ENCODE measurements around the gene TCAP.

DNA sequence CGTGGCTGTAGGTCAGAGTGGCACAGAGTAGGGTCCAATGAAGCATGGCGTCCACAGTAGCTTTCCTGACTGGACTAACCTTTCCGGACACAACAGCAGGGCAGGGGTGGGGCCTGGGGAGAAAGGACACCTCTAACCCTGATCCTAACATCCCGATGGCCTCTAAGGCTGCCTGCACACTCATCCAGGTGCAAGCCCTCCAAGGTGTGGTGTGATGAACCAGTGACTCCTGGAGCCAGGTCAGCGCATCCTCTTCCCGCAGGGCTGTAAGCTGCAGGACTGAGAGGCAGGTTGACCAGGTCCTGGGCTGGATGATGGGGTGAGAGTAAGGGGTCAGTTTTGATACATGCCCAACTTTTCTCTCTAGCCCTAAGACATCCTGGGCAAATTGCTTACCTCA lies 31.6 kb downstream of the TCAP start:
- TF ChIP-seq, protein P1, sequence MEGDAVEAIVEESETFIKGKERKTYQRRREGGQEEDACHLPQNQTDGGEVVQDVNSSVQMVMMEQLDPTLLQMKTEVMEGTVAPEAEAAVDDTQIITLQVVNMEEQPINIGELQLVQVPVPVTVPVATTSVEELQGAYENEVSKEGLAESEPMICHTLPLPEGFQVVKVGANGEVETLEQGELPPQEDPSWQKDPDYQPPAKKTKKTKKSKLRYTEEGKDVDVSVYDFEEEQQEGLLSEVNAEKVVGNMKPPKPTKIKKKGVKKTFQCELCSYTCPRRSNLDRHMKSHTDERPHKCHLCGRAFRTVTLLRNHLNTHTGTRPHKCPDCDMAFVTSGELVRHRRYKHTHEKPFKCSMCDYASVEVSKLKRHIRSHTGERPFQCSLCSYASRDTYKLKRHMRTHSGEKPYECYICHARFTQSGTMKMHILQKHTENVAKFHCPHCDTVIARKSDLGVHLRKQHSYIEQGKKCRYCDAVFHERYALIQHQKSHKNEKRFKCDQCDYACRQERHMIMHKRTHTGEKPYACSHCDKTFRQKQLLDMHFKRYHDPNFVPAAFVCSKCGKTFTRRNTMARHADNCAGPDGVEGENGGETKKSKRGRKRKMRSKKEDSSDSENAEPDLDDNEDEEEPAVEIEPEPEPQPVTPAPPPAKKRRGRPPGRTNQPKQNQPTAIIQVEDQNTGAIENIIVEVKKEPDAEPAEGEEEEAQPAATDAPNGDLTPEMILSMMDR (conservative IDR thresholded peaks at IDR 0.05 in 1 of 2, IDR thresholded peaks at IDR 0.05 in 1 of 2; ENCODE audit: extremely low read depth in 1 of 2, insufficient read depth in 1 of 2, low read depth in 1 of 2, low read length in 2 of 2): no peak
- TF ChIP-seq EZH2 (IDR thresholded peaks at IDR 0.05; ENCODE audit: borderline replicate concordance, low read length): no peak

All from mammary epithelial cell (primary cell).